Neutrophil (primary cell): Measurements from ENCODE around the gene INPP4B.

Source experiments
- H3K27ac ChIP-seq: fragments of 200-600 bp; sonication (generic); 2 replicates; pipeline ENCODE4 v1.5.1; 2016; ENCODE audit warnings: mild to moderate bottlenecking, moderate library complexity
- H3K27me3 ChIP-seq: fragments of 200-600 bp; sonication (generic); 2 replicates; pipeline ENCODE4 v1.6.0; 2016; ENCODE audit warnings: mild to moderate bottlenecking
- H3K36me3 ChIP-seq: fragments of 200-600 bp; sonication (generic); 2 replicates; pipeline ENCODE4 v1.5.1; 2017
- H3K4me1 ChIP-seq, 2 experiments: fragments of 200-600 bp in 1 of 2; sonication (generic) in 1 of 2; 1 replicate in 1 of 2; 2 replicates in 1 of 2; pipeline versions ENCODE4 v1.5.1 to v1.6.1; 2013 to 2016; ENCODE audit warnings: low read depth in 1 of 2, low read length in 1 of 2, mild to moderate bottlenecking in 1 of 2, moderate library complexity in 1 of 2; ENCODE audit not compliant: control insufficient read depth in 1 of 2, insufficient read depth in 1 of 2
- H3K4me3 ChIP-seq, 2 experiments: fragments of 200-600 bp in 1 of 2; sonication (generic) in 1 of 2; 1 replicate in 1 of 2; 2 replicates in 1 of 2; pipeline ENCODE4 v1.5.1; 2013 to 2016; ENCODE audit warnings: low read depth in 1 of 2, low read length in 1 of 2, mild to moderate bottlenecking in 1 of 2, moderate library complexity in 1 of 2
- H3K9me3 ChIP-seq: fragments of 200-600 bp; sonication (generic); 2 replicates; pipeline ENCODE4 v1.5.1; 2016
- CTCF ChIP-seq: fragments of 200-600 bp; sonication (generic); IDR thresholded peaks from 2 replicates; pipeline ENCODE4 v1.5.1; 2016; ENCODE audit warnings: antibody characterized with exemption

Gene INPP4B

GRCh38 chr4:142091085-142091513 is 755.0 kb downstream of the INPP4B start:
- no peaks in the 10 kb centered on the region for H3K4me1 ChIP-seq
- H3K27me3 ChIP-seq, result no peaks in the 10 kb centered on the region
- H3K9me3 ChIP-seq, result no peaks in the 10 kb centered on the region
- no peak overlapping the region for H3K4me3 ChIP-seq
- H3K27ac ChIP-seq, result no peak overlapping the region
- no peaks in the 10 kb centered on the region for H3K36me3 ChIP-seq
- TF ChIP-seq CTCF, result no peak

- Histone ChIP-seq H3K9me3 (no peaks in the 10 kb centered on the region), H3K4me3 (no peak overlapping the region), H3K27me3 (no peaks in the 10 kb centered on the region), H3K36me3 (no peaks in the 10 kb centered on the region), H3K27ac (no peak overlapping the region), H3K4me1 (no peaks in the 10 kb centered on the region)
- no peak for TF ChIP-seq CTCF
Observed at GRCh38 chr4:142088906-142089305, 757.2 kb downstream of the INPP4B start.

- Histone ChIP-seq H3K9me3 (no peaks in the 10 kb centered on the region), H3K4me3 (no peak overlapping the region), H3K4me1 (no peaks in the 10 kb centered on the region), H3K36me3 (no peaks in the 10 kb centered on the region), H3K27ac (no peak overlapping the region), H3K27me3 (no peaks in the 10 kb centered on the region)
- TF ChIP-seq CTCF, result no peak
Observed at GRCh38 chr4:142085513-142086292, 760.4 kb downstream of the INPP4B start.

- H3K27me3 ChIP-seq, result no peaks in the 10 kb centered on the region
- no peak for TF ChIP-seq CTCF
- no peak overlapping the region for H3K27ac ChIP-seq
- H3K36me3 ChIP-seq, result no peaks in the 10 kb centered on the region
- H3K4me3 ChIP-seq, result no peak overlapping the region
- no peaks in the 10 kb centered on the region for H3K9me3 ChIP-seq
- no peaks in the 10 kb centered on the region for H3K4me1 ChIP-seq
Observed at GRCh38 chr4:142083264-142083663, 762.8 kb downstream of the INPP4B start.

GRCh38 chr4:142081025-142081424 is 765.1 kb downstream of the INPP4B start:
- TF ChIP-seq CTCF, result no peak
- Histone ChIP-seq H3K4me3 (no peak overlapping the region), H3K27ac (no peak overlapping the region), H3K9me3 (no peaks in the 10 kb centered on the region), H3K36me3 (no peaks in the 10 kb centered on the region), H3K4me1 (no peaks in the 10 kb centered on the region), H3K27me3 (no peaks in the 10 kb centered on the region)
